Measurements from ENCODE around the gene FOSL2. TPM values are rescaled to one million over a fixed set of nuclear protein-coding genes. Genes with fewer than 3 reads are reported as not detected.

Gene FOSL2
- total RNA-seq, 1 experiment from 2014 or later = 44.8 TPM

- no peak for TF ChIP-seq REST (IDR thresholded peaks at IDR 0.05; ENCODE audit: low read depth)
Measured at GRCh38 chr2:28461056-28461455, 68.4 kb downstream of the FOSL2 start (continued).

GRCh38 chr2:28462122-28462521 lies 69.5 kb downstream of the FOSL2 start:
- intact Hi-C loops (cut with micrococcal nuclease) = no loop called here
- no peak for TF ChIP-seq ZBTB33 (IDR thresholded peaks at IDR 0.05; ENCODE audit: extremely low read depth, insufficient replicate concordance, low read length)
- TF ChIP-seq POLR2AphosphoS5 (IDR thresholded peaks at IDR 0.05; ENCODE audit: low read depth, low read length) = no peak
- TF ChIP-seq ELF1 (IDR thresholded peaks at IDR 0.05; ENCODE audit: borderline replicate concordance, low read depth) = no peak
- TF ChIP-seq SP1 (IDR thresholded peaks at IDR 0.05; ENCODE audit: low read depth) = no peak
- TF ChIP-seq JUND (IDR thresholded peaks at IDR 0.05) = no peak
- TF ChIP-seq POLR2A (IDR thresholded peaks at IDR 0.05; ENCODE audit: borderline replicate concordance, extremely low read depth, insufficient read depth, insufficient read length) = no peak
- no peak for TF ChIP-seq CTCF (IDR thresholded peaks at IDR 0.05 in 2 of 3, conservative IDR thresholded peaks at IDR 0.05 in 1 of 3; ENCODE audit: borderline replicate concordance in 1 of 3, insufficient read depth in 1 of 3, low read depth in 2 of 3, low read length in 2 of 3)
- no peak for TF ChIP-seq ZNF274 (IDR thresholded peaks at IDR 0.05; ENCODE audit: low read depth, low read length)
- TF ChIP-seq EZH2 (IDR thresholded peaks at IDR 0.05) = no peak
- TF ChIP-seq CBX3 (IDR thresholded peaks at IDR 0.05; ENCODE audit: low read depth) = no peak
- TF ChIP-seq SRF (IDR thresholded peaks at IDR 0.05; ENCODE audit: low read depth) = no peak
- TF ChIP-seq MAX (IDR thresholded peaks at IDR 0.05) = no peak
- TF ChIP-seq REST (IDR thresholded peaks at IDR 0.05; ENCODE audit: low read depth) = no peak
- TF ChIP-seq TCF7L2 (IDR thresholded peaks at IDR 0.05; ENCODE audit: borderline replicate concordance, extremely low read depth, insufficient read depth, insufficient read length) = no peak

More at GRCh38 chr2:28462122-28462521, 69.5 kb downstream of the FOSL2 start:
- H3K4me1 ChIP-seq (ENCODE audit: control insufficient read depth in 1 of 2, insufficient read depth in 2 of 2, low read length in 2 of 2) = no peaks in the 10 kb centered on the region
- no peaks in the 10 kb centered on the region for H3K27me3 ChIP-seq (ENCODE audit: insufficient read depth, low read length)
- no peak overlapping the region for H3K27ac ChIP-seq (ENCODE audit: low read depth, low read length)
- no peak overlapping the region for H3K4me2 ChIP-seq (ENCODE audit: low read length)
- no peaks in the 10 kb centered on the region for H4K20me1 ChIP-seq (ENCODE audit: insufficient read depth)
- BruUV-seq (replicated peaks) = no TSS peak
- H3K4me3 ChIP-seq (replicated peaks in 1 of 2; ENCODE audit: low read depth in 1 of 2, low read length in 2 of 2) = no peak overlapping the region
- ChIA-PET CTCF (no interaction called here), POLR2A (no interaction called here), RAD21 (ENCODE audit: low non-redundant PET in 1 of 2, low total read pairs in 2 of 2, uncharacterized antibody in 2 of 2, unreplicated experiment in 2 of 2) (no interaction called here)
- peaks cover 0 to 4% of the 10 kb centered on the region in 2 experiments; a peak in 1 of 4 replicates for H3K9me3 ChIP-seq (ENCODE audit: control insufficient read depth in 1 of 2, insufficient read depth in 1 of 2, low read depth in 1 of 2, low read length in 2 of 2)
- H3K9ac ChIP-seq (ENCODE audit: low read length) = no peak overlapping the region
- DNase-seq (ENCODE audit: low read depth, low spot score) (no peak), ATAC-seq (no peak)
- H3K9me2 ChIP-seq (ENCODE audit: insufficient read depth) = no peaks in the 10 kb centered on the region
- no peak overlapping the region for H2AFZ ChIP-seq (ENCODE audit: low read depth, low read length, poor library complexity, severe bottlenecking)
- H3K79me2 ChIP-seq (ENCODE audit: insufficient read depth, low read length) = no peaks in the 10 kb centered on the region
- no peaks in the 10 kb centered on the region for H3K36me3 ChIP-seq (ENCODE audit: control insufficient read depth in 1 of 2, insufficient read depth in 2 of 2, low read length in 2 of 2)

Measured in HCT116 (cell line).